WERI-Rb-1 (cell line): ENCODE results near the gene NTNG2.

Source experiments
- DNase-seq: peaks from one replicate; pipeline ENCODE4 v3.0.0-alpha.2; 2020
- H3K27ac ChIP-seq: fragments of 250-450 bp; sonication (Bioruptor Pico); 2 replicates; pipeline ENCODE4 v1.5.1; 2020; ENCODE audit warnings: mild to moderate bottlenecking, moderate library complexity
- H3K27me3 ChIP-seq: fragments of 250-450 bp; sonication (Bioruptor Pico); 2 replicates; pipeline ENCODE4 v1.5.1; 2021; ENCODE audit warnings: mild to moderate bottlenecking, low read depth, moderate library complexity; ENCODE audit not compliant: insufficient read depth, severe bottlenecking
- H3K36me3 ChIP-seq: fragments of 250-450 bp; sonication (Bioruptor Pico); 2 replicates; pipeline ENCODE4 v1.5.1; 2020; ENCODE audit warnings: mild to moderate bottlenecking, moderate library complexity
- H3K4me3 ChIP-seq: 2 replicates; pipeline ENCODE4 v1.5.1; 2011; ENCODE audit warnings: low read depth, mild to moderate bottlenecking, control low read depth, low read length
- H3K9me3 ChIP-seq: fragments of 250-450 bp; sonication (Bioruptor Pico); 2 replicates; pipeline ENCODE4 v1.5.1; 2021; ENCODE audit warnings: mild to moderate bottlenecking, moderate library complexity; ENCODE audit not compliant: severe bottlenecking
- TF ChIP-seq, protein P1 (sequence below): IDR thresholded peaks from 2 replicates; pipeline ENCODE4 v1.5.1; 2011; ENCODE audit warnings: low read depth, mild to moderate bottlenecking, control low read depth, inconsistent platforms, low read length

The NTNG2 gene

DNA sequence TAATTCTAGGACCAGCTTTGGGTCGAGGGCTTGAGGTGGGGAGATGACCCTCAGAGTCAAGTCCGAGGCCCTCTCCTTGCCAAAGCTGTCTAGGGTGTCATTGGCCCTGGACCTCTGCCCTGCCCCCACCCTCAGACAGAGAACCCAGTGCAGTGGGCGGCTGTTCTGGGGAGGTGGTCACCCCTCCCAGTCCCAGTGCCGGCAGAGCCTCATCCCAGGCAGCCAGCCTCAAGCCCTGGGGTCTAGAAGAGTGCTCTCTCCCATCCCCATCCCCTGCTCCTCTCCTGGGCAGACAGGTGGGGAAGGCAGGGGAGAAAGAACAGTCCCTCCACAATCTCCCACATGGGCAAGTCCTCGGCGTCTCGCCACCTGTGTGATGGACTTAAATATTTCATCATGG lies 7.0 kb downstream of the NTNG2 start:
- no peaks in the 10 kb centered on the region for H3K9me3 ChIP-seq
- H3K4me3 ChIP-seq, result no peak overlapping the region
- H3K27me3 ChIP-seq, result no peaks in the 10 kb centered on the region
- peak overlapping the region; percentile 12 for H3K27ac ChIP-seq
- DNase-seq, result no peak
- TF ChIP-seq, protein P1, sequence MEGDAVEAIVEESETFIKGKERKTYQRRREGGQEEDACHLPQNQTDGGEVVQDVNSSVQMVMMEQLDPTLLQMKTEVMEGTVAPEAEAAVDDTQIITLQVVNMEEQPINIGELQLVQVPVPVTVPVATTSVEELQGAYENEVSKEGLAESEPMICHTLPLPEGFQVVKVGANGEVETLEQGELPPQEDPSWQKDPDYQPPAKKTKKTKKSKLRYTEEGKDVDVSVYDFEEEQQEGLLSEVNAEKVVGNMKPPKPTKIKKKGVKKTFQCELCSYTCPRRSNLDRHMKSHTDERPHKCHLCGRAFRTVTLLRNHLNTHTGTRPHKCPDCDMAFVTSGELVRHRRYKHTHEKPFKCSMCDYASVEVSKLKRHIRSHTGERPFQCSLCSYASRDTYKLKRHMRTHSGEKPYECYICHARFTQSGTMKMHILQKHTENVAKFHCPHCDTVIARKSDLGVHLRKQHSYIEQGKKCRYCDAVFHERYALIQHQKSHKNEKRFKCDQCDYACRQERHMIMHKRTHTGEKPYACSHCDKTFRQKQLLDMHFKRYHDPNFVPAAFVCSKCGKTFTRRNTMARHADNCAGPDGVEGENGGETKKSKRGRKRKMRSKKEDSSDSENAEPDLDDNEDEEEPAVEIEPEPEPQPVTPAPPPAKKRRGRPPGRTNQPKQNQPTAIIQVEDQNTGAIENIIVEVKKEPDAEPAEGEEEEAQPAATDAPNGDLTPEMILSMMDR, result no peak
- H3K36me3 ChIP-seq, result peaks cover 80% of the 10 kb centered on the region

DNA sequence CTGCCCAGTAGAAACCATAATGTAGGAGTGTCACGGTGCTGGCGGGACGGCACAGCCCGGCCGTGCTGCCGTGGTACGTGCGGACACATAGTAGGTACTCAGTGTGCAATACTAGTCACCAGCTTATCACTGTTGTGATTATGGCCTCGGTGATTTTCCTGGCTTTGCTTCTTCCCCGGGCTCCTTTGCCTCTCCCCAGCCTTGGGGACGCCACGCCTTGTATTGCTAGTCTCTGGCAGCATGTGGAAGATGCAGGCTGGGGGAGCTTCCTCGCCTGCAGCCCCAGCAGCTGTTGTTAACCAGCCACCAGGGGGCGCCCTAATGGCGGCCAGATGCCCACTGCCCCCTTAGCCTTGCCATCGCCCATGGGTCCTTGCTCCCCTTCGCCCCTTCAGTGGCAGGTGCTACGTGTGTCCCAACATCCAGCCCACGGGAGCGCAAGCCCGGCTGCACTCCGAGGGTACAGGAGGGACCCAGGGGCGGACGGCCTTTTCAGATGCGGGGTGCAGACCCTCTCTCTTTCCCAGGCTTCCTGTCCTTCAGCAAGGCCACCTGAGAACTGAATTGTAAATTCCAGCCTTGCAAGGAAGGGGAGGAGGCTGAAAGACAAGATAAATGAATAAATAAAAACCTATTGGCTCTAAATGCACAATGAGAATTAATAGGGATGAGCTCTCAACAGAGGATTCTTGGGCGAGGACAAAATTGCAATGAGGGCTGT lies 8.0 kb downstream of the NTNG2 start:
- DNase-seq, result peak; percentile 85
- peaks cover 84% of the 10 kb centered on the region for H3K36me3 ChIP-seq
- TF ChIP-seq, protein P1, result peak; percentile 98

DNA sequence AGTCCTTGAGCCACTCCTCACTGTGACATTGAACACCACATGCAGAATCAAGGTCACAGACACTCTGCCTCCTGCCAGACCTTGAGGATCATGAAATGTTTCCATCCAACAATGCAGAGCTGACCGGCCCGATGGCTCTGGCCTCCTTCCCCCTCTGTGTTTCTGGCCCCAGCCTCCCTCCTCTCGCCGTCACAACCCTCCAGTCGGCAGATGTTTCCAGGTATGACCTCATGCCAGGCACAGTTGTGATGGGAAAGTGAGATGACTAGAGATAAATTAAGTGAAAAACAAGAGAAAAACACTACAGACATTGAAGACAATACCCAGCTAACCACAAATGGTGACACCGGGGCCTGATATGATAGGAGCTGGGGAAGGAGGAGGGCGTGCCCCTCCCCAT lies 9.8 kb downstream of the NTNG2 start:
- no peak overlapping the region for H3K27ac ChIP-seq
- H3K27me3 ChIP-seq, result no peaks in the 10 kb centered on the region
- H3K36me3 ChIP-seq, result peaks cover 79% of the 10 kb centered on the region
- TF ChIP-seq, protein P1, result no peak
- H3K9me3 ChIP-seq, result no peaks in the 10 kb centered on the region
- H3K4me3 ChIP-seq, result no peak overlapping the region
- DNase-seq, result no peak

More for the DNA sequence above, 8.0 kb downstream of the NTNG2 start:
- peak overlapping the region; percentile 12; the same call in 1 of the 2 replicates for H3K27ac ChIP-seq
- H3K9me3 ChIP-seq, result no peaks in the 10 kb centered on the region
- no peak overlapping the region for H3K4me3 ChIP-seq
- no peaks in the 10 kb centered on the region for H3K27me3 ChIP-seq

DNA sequence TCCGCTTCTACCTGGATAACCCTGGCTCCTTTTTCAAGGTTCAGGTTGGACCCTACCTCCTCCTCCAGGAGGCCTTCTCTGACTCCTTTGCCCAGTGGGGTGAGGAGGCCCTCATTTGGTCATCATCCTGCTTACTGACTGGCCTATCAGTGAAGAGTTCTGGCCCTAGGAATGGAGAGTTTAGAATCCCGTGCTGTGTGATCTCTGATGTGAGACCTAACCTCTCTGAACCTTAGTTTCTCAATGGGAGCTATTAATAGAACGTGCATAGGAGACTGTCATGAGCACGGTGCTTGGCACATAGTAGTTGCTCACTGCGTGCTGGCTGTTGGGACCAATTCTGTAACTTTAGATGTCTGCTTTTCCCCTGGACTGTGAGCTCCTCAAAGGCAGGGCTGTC lies 10.3 kb downstream of the NTNG2 start:
- no peak for DNase-seq
- H3K9me3 ChIP-seq, result no peaks in the 10 kb centered on the region
- H3K27ac ChIP-seq, result no peak overlapping the region
- H3K36me3 ChIP-seq, result peaks cover 79% of the 10 kb centered on the region
- H3K27me3 ChIP-seq, result no peaks in the 10 kb centered on the region
- TF ChIP-seq, protein P1, result no peak
- no peak overlapping the region for H3K4me3 ChIP-seq

DNA sequence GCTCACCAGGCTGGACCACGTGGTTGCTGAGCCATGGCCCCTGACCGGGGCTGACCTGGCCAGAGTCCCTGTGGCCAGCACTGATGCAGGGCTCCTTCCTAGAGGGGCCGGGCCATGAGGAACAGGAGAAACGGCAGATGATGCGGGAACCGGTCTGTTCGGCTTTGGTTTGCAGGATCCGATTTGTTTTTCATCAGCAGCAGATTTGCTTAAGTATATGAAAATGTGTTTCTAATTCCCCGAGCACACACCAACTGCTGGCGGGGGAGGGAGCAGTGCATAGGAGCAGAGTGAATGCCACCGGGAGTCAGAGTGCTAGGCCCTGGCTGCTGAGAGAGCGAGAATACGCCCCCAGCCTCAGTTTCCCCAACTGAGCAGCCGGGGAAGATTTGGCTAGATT lies 13.6 kb downstream of the NTNG2 start:
- H3K4me3 ChIP-seq, result no peak overlapping the region
- H3K9me3 ChIP-seq, result no peaks in the 10 kb centered on the region
- DNase-seq, result peak; percentile 83
- H3K27me3 ChIP-seq, result no peaks in the 10 kb centered on the region
- H3K27ac ChIP-seq, result peak overlapping the region; percentile 74
- peaks cover 61% of the 10 kb centered on the region for H3K36me3 ChIP-seq
- TF ChIP-seq, protein P1, result no peak

DNA sequence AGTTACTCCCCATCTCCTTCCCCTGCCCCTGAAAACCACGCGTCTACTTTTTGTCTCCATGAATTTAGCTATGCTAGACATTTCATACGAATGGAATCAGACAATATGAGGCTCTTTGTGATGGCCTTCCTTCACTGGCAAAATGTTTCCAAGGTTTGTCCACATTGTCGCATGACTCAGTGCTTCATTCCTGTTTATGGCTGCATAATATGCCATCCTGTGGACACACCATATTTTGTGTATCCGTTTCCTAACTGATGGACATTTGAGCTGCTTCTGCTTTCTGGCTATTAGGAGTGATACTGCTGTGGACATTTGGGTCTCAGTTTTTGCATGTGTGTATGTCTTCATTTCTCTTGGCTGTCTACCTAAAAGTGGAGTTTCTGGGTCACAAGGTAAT lies 14.5 kb downstream of the NTNG2 start:
- TF ChIP-seq, protein P1, result no peak
- Histone ChIP-seq H3K27me3 (no peaks in the 10 kb centered on the region), H3K9me3 (no peaks in the 10 kb centered on the region), H3K4me3 (no peak overlapping the region), H3K36me3 (peaks cover 52% of the 10 kb centered on the region), H3K27ac (peak overlapping the region; percentile 74)
- no peak for DNase-seq
